B cell (primary cell): ENCODE data around the gene MED31. TPM values are rescaled to one million over a fixed set of nuclear protein-coding genes. Genes with fewer than 3 reads are reported as not detected.

Experiments used
- ATAC-seq: fragments of 200-7000 bp; cut with Tn5 transposase; one replicate; pipeline ENCODE4 v1.10.0; 2021; ENCODE audit warnings: low read depth, mild to moderate bottlenecking, moderate number of reproducible peaks, moderate library complexity
- CTCF ChIA-PET: fragments of 350-600 bp; sonication (Branson Sonifier 250); formaldehyde crosslinking; loops from one replicate; lab custom pipeline; 2021; ENCODE audit warnings: antibody characterized with exemption, inconsistent platforms; lab: Charles Lee
- POLR2A ChIA-PET: fragments of 350-600 bp; sonication (Branson Sonifier 250); formaldehyde crosslinking; loops from one replicate; lab custom pipeline; 2021; ENCODE audit warnings: antibody characterized with exemption; lab: Charles Lee
- DNase-seq: peaks from one replicate; pipeline ENCODE4 v3.0.0; 2013
- H2AFZ ChIP-seq: 2 replicates; pipeline ENCODE4 v1.6.1; 2012; ENCODE audit warnings: mild to moderate bottlenecking, low read depth, low read length; ENCODE audit not compliant: insufficient read depth, poor library complexity, severe bottlenecking
- H3K27ac ChIP-seq, 2 donors: 1 replicate in 1 of 2; 2 replicates in 1 of 2; pipeline ENCODE4 v1.5.1; 2012 to 2013; ENCODE audit warnings: low read length in 2 of 2, mild to moderate bottlenecking in 2 of 2, moderate library complexity in 1 of 2
- H3K27me3 ChIP-seq, 4 experiments: fragments of 200-600 bp in 1 of 4; sonication (generic) in 1 of 4; replicated peaks in 1 of 4; 1 replicate in 2 of 4; 2 replicates in 2 of 4; pipeline versions ENCODE4 v1.6.1 to v1.7.0; 2013 to 2016; ENCODE audit warnings: low read length in 3 of 4, mild to moderate bottlenecking in 2 of 4, mixed read lengths in 1 of 4, moderate library complexity in 1 of 4; ENCODE audit not compliant: insufficient read depth in 4 of 4, control insufficient read depth in 3 of 4; ENCODE audit errors: control extremely low read depth in 1 of 4
- H3K36me3 ChIP-seq, 2 experiments: replicated peaks in 1 of 2; 1 replicate in 1 of 2; 2 replicates in 1 of 2; pipeline versions ENCODE4 v1.6.1 to v1.7.1; 2013; ENCODE audit warnings: low read length in 1 of 2; ENCODE audit not compliant: insufficient read depth in 2 of 2, control insufficient read depth in 1 of 2; ENCODE audit errors: control extremely low read depth in 1 of 2, extremely low read depth in 1 of 2
- H3K4me1 ChIP-seq, 2 donors: fragments of 200-600 bp in 1 of 2; sonication (generic) in 1 of 2; 1 replicate in 1 of 2; 2 replicates in 1 of 2; pipeline versions ENCODE4 v1.5.1 to v1.6.1; 2013 to 2017; ENCODE audit warnings: low read length in 2 of 2; ENCODE audit not compliant: control insufficient read depth in 2 of 2, insufficient read depth in 2 of 2
- H3K4me2 ChIP-seq: replicated peaks from 2 replicates; pipeline ENCODE3; 2012; ENCODE audit warnings: mild to moderate bottlenecking, low read depth, low read length; ENCODE audit not compliant: poor library complexity, severe bottlenecking
- H3K4me3 ChIP-seq, 5 experiments: fragments of 200-600 bp in 1 of 5; sonication (generic) in 1 of 5; 1 replicate in 3 of 5; 2 replicates in 2 of 5; pipeline versions ENCODE4 v1.5.1 to v1.7.0; 2011 to 2016; ENCODE audit warnings: low read length in 4 of 5, mild to moderate bottlenecking in 4 of 5, low read depth in 2 of 5, control low read depth in 1 of 5, moderate library complexity in 1 of 5; ENCODE audit not compliant: insufficient read depth in 1 of 5; ENCODE audit errors: control extremely low read depth in 1 of 5, extremely low read depth in 1 of 5
- H3K79me2 ChIP-seq: fragments of 200-600 bp; sonication (generic); one replicate; pipeline ENCODE4 v1.6.0; 2016; ENCODE audit warnings: low read length; ENCODE audit not compliant: control insufficient read depth, insufficient read depth
- H3K9ac ChIP-seq: fragments of 200-600 bp; sonication (generic); 2 replicates; pipeline ENCODE4 v1.6.1; 2017; ENCODE audit warnings: mild to moderate bottlenecking, low read length, moderate library complexity
- H3K9me3 ChIP-seq, 3 donors: one replicate each; pipeline versions ENCODE4 v1.6.1 to v1.7.1; 2013; ENCODE audit warnings: low read length in 2 of 3; ENCODE audit not compliant: control insufficient read depth in 2 of 3, insufficient read depth in 1 of 3; ENCODE audit errors: control extremely low read depth in 1 of 3
- H4K20me1 ChIP-seq: 2 replicates; pipeline ENCODE4 v1.6.0; 2012; ENCODE audit warnings: mild to moderate bottlenecking, low read length; ENCODE audit not compliant: insufficient read depth, control insufficient read depth, poor library complexity, severe bottlenecking
- H3K27ac Mint-ChIP-seq: one replicate; pipeline ENCODE4 v1.8.0; 2021; ENCODE audit warnings: mixed read lengths
- H3K27me3 Mint-ChIP-seq: one replicate; pipeline ENCODE4 v1.8.0; 2021; ENCODE audit warnings: mixed read lengths
- H3K4me1 Mint-ChIP-seq: one replicate; pipeline ENCODE4 v1.8.0; 2021; ENCODE audit warnings: mixed read lengths
- H3K4me3 Mint-ChIP-seq: one replicate; pipeline ENCODE4 v1.8.0; 2021; ENCODE audit warnings: mixed read lengths
- H3K9me3 Mint-ChIP-seq: one replicate; pipeline ENCODE4 v1.8.0; 2022; ENCODE audit warnings: mixed read lengths; ENCODE audit not compliant: insufficient read depth
- CTCF ChIP-seq: fragments of 200-600 bp; IDR thresholded peaks from one replicate; pipeline ENCODE4 v1.8.0; 2022; ENCODE audit warnings: antibody characterized with exemption, mild to moderate bottlenecking
- EZH2 ChIP-seq: IDR thresholded peaks from 2 replicates; pipeline ENCODE4 v1.6.1; 2012; ENCODE audit warnings: borderline replicate concordance, low read depth, mild to moderate bottlenecking, moderate library complexity, low read length; ENCODE audit not compliant: insufficient read depth, poor library complexity, severe bottlenecking
- WGBS: methylation state at CpG from one replicate; pipeline ENCODE4 v1.1.5; 2013; ENCODE audit warnings: missing lambda C conversion rate; ENCODE audit not compliant: insufficient coverage; 5-methylcytosine and 5-hydroxymethylcytosine counted together
- intact Hi-C: fragments of 100-400 bp; cut with micrococcal nuclease; formaldehyde crosslinking; loops from one replicate; pipeline ENCODE4 v1.10.0; 2022
- polyA plus RNA-seq: library from polyadenylated mRNA; depleted of rRNA; stranded (reverse); fragments of >200 nt; gene quantifications from 2 replicates; pipeline ENCODE4 v1.2.3, GENCODE V29; 2012
- total RNA-seq, 2 donors: library from RNA; stranded (reverse); fragments of 120-200 nt in 1 of 2; gene quantifications; 1 replicate in 1 of 2; 2 replicates in 1 of 2; pipeline versions ENCODE4 v1.2.3 to v1.2.4, GENCODE V29; 2013 to 2022

MED31 gene
- total and polyA plus RNA-seq, 2 donors (not counting 1 experiment from before 2014, with no cell fraction given), result 9.2 to 25.5 TPM

- Histone ChIP-seq H3K9me3 (no peaks in the 10 kb centered on the region), H3K36me3 (no peaks in the 10 kb centered on the region), H3K27ac (no peak overlapping the region), H3K4me3 (no peak overlapping the region), H3K27me3 (peaks cover 0 to 13% (median 4%) of the 10 kb centered on the region in 4 experiments), H2AFZ (no peak overlapping the region), H4K20me1 (no peaks in the 10 kb centered on the region), H3K79me2 (no peaks in the 10 kb centered on the region), H3K4me2 (no peak overlapping the region), H3K4me1 (no peaks in the 10 kb centered on the region), H3K9ac (no peak overlapping the region)
- intact Hi-C loops, result no loop called here
- Mint-ChIP-seq H3K27me3 (peaks cover 28% of the 10 kb centered on the region), H3K4me1 (no peaks in the 10 kb centered on the region), H3K4me3 (no peak overlapping the region), H3K9me3 (no peaks in the 10 kb centered on the region), H3K27ac (no peak overlapping the region)
- ATAC-seq (no peak), DNase-seq (no peak)
- ChIA-PET POLR2A (no interaction called here), CTCF (interaction anchor here (0.9 kb wide), 1 partner anchor 227 kb away, joined by 3 read pairs; no protein-coding TSS in a partner anchor)
- TF ChIP-seq CTCF, result no peak
- no peak for TF ChIP-seq EZH2
- no CpG with 5 or more reads among the region's 3 CpGs for WGBS
Measured at GRCh38 chr17:6683730-6684459, 32.5 kb upstream of the MED31 start.

GRCh38 chr17:6683081-6683684, 31.8 kb upstream of the MED31 start:
- Histone ChIP-seq H3K9me3 (no peaks in the 10 kb centered on the region), H3K36me3 (no peaks in the 10 kb centered on the region), H3K4me2 (no peak overlapping the region), H3K9ac (no peak overlapping the region), H3K27ac (no peak overlapping the region), H3K4me1 (no peaks in the 10 kb centered on the region), H3K27me3 (peaks cover 0 to 21% (median 7%) of the 10 kb centered on the region in 4 experiments), H4K20me1 (no peaks in the 10 kb centered on the region), H3K79me2 (no peaks in the 10 kb centered on the region), H3K4me3 (no peak overlapping the region), H2AFZ (no peak overlapping the region)
- intact Hi-C loops, result no loop called here
- Mint-ChIP-seq H3K4me1 (no peaks in the 10 kb centered on the region), H3K27ac (no peak overlapping the region), H3K9me3 (no peaks in the 10 kb centered on the region), H3K27me3 (peaks cover 33% of the 10 kb centered on the region), H3K4me3 (no peak overlapping the region)
- no peak for DNase-seq
- ChIA-PET POLR2A (no interaction called here), CTCF (no interaction called here)
- no CpG with 5 or more reads among the region's 3 CpGs for WGBS
- TF ChIP-seq CTCF, result no peak
- no peak for TF ChIP-seq EZH2
- no peak for ATAC-seq
